Measurements from ENCODE around the gene WDR35.

The WDR35 gene

DNA sequence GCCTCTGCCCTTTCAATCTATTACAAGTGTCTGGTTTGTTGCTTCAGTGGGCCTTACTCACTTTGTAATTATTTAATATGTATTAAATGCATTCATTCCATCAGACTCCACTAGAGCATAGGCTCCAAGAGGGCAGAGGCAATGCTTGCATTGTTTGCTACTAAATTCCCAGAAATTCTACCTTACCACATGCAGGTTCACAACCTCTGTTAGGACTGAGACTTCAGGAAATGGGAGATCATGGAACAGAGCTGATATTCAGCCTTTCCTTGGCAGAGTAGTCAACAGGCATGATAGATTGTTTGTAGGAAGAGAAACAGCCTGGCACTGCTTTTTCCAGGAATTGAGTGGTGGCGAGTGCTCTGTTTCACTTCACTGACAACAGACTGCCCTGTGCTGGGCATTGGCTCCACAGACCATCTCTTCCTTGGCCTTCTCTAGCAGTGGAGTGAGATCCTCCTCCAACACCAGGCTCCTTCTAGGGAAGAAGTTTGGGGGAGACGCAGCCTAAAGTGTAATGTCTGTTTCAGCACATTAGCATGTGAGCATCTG, 28.8 kb upstream of the WDR35 start:
- H3K79me2 ChIP-seq (ENCODE audit: insufficient read depth, low read length) = no peaks in the 10 kb centered on the region
- no peaks in the 10 kb centered on the region for H3K4me1 ChIP-seq (ENCODE audit: insufficient read depth, low read length)
- no peak overlapping the region for H3K4me2 ChIP-seq (ENCODE audit: insufficient read depth, low read length)
- H3K4me3 ChIP-seq (ENCODE audit: low read depth in 1 of 2, low read length in 2 of 2) = no peak overlapping the region
- no peak for TF ChIP-seq EZH2 (IDR thresholded peaks at IDR 0.05; ENCODE audit: borderline replicate concordance, low read depth, low read length, severe bottlenecking)
- TF ChIP-seq, protein P1, sequence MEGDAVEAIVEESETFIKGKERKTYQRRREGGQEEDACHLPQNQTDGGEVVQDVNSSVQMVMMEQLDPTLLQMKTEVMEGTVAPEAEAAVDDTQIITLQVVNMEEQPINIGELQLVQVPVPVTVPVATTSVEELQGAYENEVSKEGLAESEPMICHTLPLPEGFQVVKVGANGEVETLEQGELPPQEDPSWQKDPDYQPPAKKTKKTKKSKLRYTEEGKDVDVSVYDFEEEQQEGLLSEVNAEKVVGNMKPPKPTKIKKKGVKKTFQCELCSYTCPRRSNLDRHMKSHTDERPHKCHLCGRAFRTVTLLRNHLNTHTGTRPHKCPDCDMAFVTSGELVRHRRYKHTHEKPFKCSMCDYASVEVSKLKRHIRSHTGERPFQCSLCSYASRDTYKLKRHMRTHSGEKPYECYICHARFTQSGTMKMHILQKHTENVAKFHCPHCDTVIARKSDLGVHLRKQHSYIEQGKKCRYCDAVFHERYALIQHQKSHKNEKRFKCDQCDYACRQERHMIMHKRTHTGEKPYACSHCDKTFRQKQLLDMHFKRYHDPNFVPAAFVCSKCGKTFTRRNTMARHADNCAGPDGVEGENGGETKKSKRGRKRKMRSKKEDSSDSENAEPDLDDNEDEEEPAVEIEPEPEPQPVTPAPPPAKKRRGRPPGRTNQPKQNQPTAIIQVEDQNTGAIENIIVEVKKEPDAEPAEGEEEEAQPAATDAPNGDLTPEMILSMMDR (IDR thresholded peaks at IDR 0.05; ENCODE audit: borderline replicate concordance, extremely low read depth, low read length, poor library complexity, severe bottlenecking) = no peak
- no peak overlapping the region for H2AFZ ChIP-seq (ENCODE audit: low read depth, low read length)
- no peaks in the 10 kb centered on the region for H3K36me3 ChIP-seq (ENCODE audit: insufficient read depth, low read length)
- no peaks in the 10 kb centered on the region for H3K27me3 ChIP-seq (ENCODE audit: insufficient read depth, low read length, poor library complexity)
- DNase-seq (no peak), ATAC-seq (ENCODE audit: insufficient read depth, low read depth) (no peak)
- no peak overlapping the region for H3K27ac ChIP-seq (ENCODE audit: low read length)
- no peaks in the 10 kb centered on the region for H4K20me1 ChIP-seq (ENCODE audit: insufficient read depth, low read length)
- H3K9ac ChIP-seq (ENCODE audit: low read depth, low read length) = no peak overlapping the region
- H3K9me3 ChIP-seq (ENCODE audit: insufficient read depth, low read length, severe bottlenecking) = peaks cover 6% of the 10 kb centered on the region

DNA sequence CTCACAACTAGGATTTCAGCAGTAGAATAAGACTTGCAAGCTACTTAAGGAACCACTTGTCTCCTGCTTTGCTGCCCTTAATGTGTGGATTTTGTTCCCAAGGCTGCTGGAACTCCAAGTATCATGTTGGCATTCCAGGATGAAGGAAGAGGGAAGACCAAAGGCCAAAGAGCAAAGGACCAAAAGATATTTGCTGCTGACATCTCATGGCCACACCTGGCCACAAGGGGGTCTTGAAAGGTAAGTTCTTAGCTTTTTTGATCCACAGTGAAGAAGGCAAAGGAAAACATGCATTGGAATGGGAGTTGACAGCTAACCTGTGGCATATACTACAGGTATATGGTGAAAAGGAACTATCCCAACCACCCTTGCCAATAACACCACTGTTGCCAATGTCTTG, 26.4 kb upstream of the WDR35 start:
- no peak overlapping the region for H3K4me2 ChIP-seq (ENCODE audit: insufficient read depth, low read length)
- no peak overlapping the region for H3K27ac ChIP-seq (ENCODE audit: low read length)
- no peaks in the 10 kb centered on the region for H3K27me3 ChIP-seq (ENCODE audit: insufficient read depth, low read length, poor library complexity)
- no peak for ATAC-seq (ENCODE audit: insufficient read depth, low read depth)
- no peak overlapping the region for H3K4me3 ChIP-seq (ENCODE audit: low read depth in 1 of 2, low read length in 2 of 2)
- DNase-seq = no peak
- no peaks in the 10 kb centered on the region for H3K79me2 ChIP-seq (ENCODE audit: insufficient read depth, low read length)
- peaks cover under 1% of the 10 kb centered on the region for H3K9me3 ChIP-seq (ENCODE audit: insufficient read depth, low read length, severe bottlenecking)
- H2AFZ ChIP-seq (ENCODE audit: low read depth, low read length) = no peak overlapping the region
- H3K9ac ChIP-seq (ENCODE audit: low read depth, low read length) = no peak overlapping the region
- TF ChIP-seq, protein P1 (IDR thresholded peaks at IDR 0.05; ENCODE audit: borderline replicate concordance, extremely low read depth, low read length, poor library complexity, severe bottlenecking) = peak; percentile 13
- TF ChIP-seq EZH2 (IDR thresholded peaks at IDR 0.05; ENCODE audit: borderline replicate concordance, low read depth, low read length, severe bottlenecking) = no peak
- no peaks in the 10 kb centered on the region for H4K20me1 ChIP-seq (ENCODE audit: insufficient read depth, low read length)
- no peaks in the 10 kb centered on the region for H3K36me3 ChIP-seq (ENCODE audit: insufficient read depth, low read length)
- H3K4me1 ChIP-seq (ENCODE audit: insufficient read depth, low read length) = no peaks in the 10 kb centered on the region

DNA sequence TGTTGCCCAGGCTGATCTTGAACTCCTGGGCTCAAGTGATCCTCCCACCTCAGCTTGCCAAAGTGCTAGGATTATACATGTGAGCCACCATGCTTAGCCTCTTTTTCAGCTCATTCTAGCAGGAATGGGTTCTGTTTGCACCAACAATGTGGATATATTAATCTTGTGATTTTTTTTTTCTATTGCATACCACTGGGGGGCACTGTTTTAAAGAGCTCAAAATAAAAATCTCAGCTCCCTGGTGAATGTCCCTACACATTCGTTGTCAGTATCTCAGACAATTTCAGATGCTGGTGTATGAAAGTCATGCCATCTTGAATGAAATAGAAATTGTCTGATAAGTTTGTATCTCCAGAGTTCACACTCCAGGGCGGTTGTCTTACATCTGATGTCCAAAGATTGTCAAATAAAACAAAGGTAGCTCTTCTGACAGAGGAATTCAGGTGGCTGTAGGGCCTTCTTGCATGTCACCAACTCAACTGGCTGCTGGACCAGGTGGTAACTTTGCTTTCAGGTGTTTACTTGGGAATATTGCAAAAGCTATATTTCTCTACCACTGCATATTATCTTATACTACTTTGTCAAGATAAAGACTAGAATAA, 25.7 kb upstream of the WDR35 start:
- Histone ChIP-seq H3K79me2 (ENCODE audit: insufficient read depth, low read length) (no peaks in the 10 kb centered on the region), H3K4me1 (ENCODE audit: insufficient read depth, low read length) (no peaks in the 10 kb centered on the region), H3K9me3 (ENCODE audit: insufficient read depth, low read length, severe bottlenecking) (no peaks in the 10 kb centered on the region), H3K9ac (ENCODE audit: low read depth, low read length) (no peak overlapping the region), H3K27me3 (ENCODE audit: insufficient read depth, low read length, poor library complexity) (no peaks in the 10 kb centered on the region), H3K4me3 (ENCODE audit: low read depth in 1 of 2, low read length in 2 of 2) (no peak overlapping the region), H2AFZ (ENCODE audit: low read depth, low read length) (no peak overlapping the region), H3K27ac (ENCODE audit: low read length) (no peak overlapping the region), H4K20me1 (ENCODE audit: insufficient read depth, low read length) (no peaks in the 10 kb centered on the region), H3K36me3 (ENCODE audit: insufficient read depth, low read length) (no peaks in the 10 kb centered on the region), H3K4me2 (ENCODE audit: insufficient read depth, low read length) (no peak overlapping the region)
- DNase-seq (no peak), ATAC-seq (ENCODE audit: insufficient read depth, low read depth) (peak; percentile 45; the same call in 1 of the 3 replicates)
- no peak for TF ChIP-seq EZH2 (IDR thresholded peaks at IDR 0.05; ENCODE audit: borderline replicate concordance, low read depth, low read length, severe bottlenecking)
- TF ChIP-seq, protein P1 (IDR thresholded peaks at IDR 0.05; ENCODE audit: borderline replicate concordance, extremely low read depth, low read length, poor library complexity, severe bottlenecking) = peak; percentile 62

Data from DND-41 (cell line).